HepG2 (cell line): ENCODE data around the gene FLAD1. TPM values are rescaled to one million over a fixed set of nuclear protein-coding genes. Genes with fewer than 3 reads are reported as not detected.

Experiments
- ATF4 ChIP-seq, 2 experiments: fragments of 450-650 bp in 1 of 2; sonication (generic) in 1 of 2; formaldehyde crosslinking; IDR thresholded peaks; 2 replicates each; pipeline versions ENCODE4 v1.5.0 to v1.8.0; 2020 to 2022; ENCODE audit warnings: mild to moderate bottlenecking in 1 of 2, missing genetic modification reagents in 1 of 2
- CBX1 ChIP-seq: IDR thresholded peaks from one replicate; pipeline ENCODE4 v1.6.1; 2016; ENCODE audit warnings: antibody characterized with exemption, low read depth
- CSRNP2 ChIP-seq: sonication (generic); formaldehyde crosslinking; conservative IDR thresholded peaks from 2 replicates; pipeline ENCODE4 v1.8.0; 2022; ENCODE audit warnings: low read depth, missing genetic modification reagents
- HDAC6 ChIP-seq: fragments of 200-600 bp; sonication (generic); IDR thresholded peaks from 2 replicates; pipeline ENCODE4 v1.7.0; 2017; ENCODE audit warnings: mild to moderate bottlenecking, antibody characterized with exemption, low read length, low read depth
- HNF4A ChIP-seq: sonication (generic); formaldehyde crosslinking; IDR thresholded peaks from 2 replicates; pipeline ENCODE4 v1.4.0; 2020; ENCODE audit warnings: missing genetic modification reagents
- IRF2 ChIP-seq: IDR thresholded peaks from 2 replicates; pipeline ENCODE4 v1.6.1; 2018; ENCODE audit warnings: missing genetic modification reagents, missing compliant biosample characterization
- IRX3 ChIP-seq: sonication (generic); formaldehyde crosslinking; IDR thresholded peaks from 2 replicates; pipeline ENCODE4 v1.8.1; 2023; ENCODE audit warnings: mild to moderate bottlenecking, low read depth, missing genetic modification reagents, borderline replicate concordance
- LCORL ChIP-seq, 2 experiments: fragments of 450-650 bp in 1 of 2; sonication (generic) in 1 of 2; formaldehyde crosslinking in 1 of 2; IDR thresholded peaks; 2 replicates each; pipeline versions ENCODE4 v1.5.0 to v1.6.1; 2017 to 2020; ENCODE audit warnings: antibody characterized with exemption in 1 of 2, missing genetic modification reagents in 1 of 2
- MBD4 ChIP-seq: IDR thresholded peaks from 2 replicates; pipeline ENCODE4 v1.6.1; 2012; ENCODE audit warnings: low read length, inconsistent platforms, borderline replicate concordance
- PHB2 ChIP-seq: fragments of 450-650 bp; IDR thresholded peaks from 2 replicates; pipeline ENCODE4 v1.6.1; 2018; ENCODE audit not compliant: partially characterized antibody
- PHF20 ChIP-seq: sonication (generic); formaldehyde crosslinking; IDR thresholded peaks from 2 replicates; pipeline ENCODE4 v1.5.0; 2020; ENCODE audit warnings: mild to moderate bottlenecking, missing genetic modification reagents
- REPIN1 ChIP-seq: sonication (generic); formaldehyde crosslinking; IDR thresholded peaks from 2 replicates; pipeline ENCODE4 v1.8.0; 2022; ENCODE audit warnings: missing genetic modification reagents, low read depth, mild to moderate bottlenecking, borderline replicate concordance
- SNAPC4 ChIP-seq: sonication (generic); formaldehyde crosslinking; IDR thresholded peaks from 2 replicates; pipeline ENCODE4 v1.4.0; 2020; ENCODE audit warnings: mild to moderate bottlenecking, missing genetic modification reagents
- SP4 ChIP-seq: sonication (generic); formaldehyde crosslinking; IDR thresholded peaks from 2 replicates; pipeline ENCODE4 v1.8.1; 2023; ENCODE audit warnings: mild to moderate bottlenecking, missing genetic modification reagents
- ZFP82 ChIP-seq: sonication (generic); formaldehyde crosslinking; IDR thresholded peaks from 2 replicates; pipeline ENCODE4 v1.5.1; 2020; ENCODE audit warnings: mild to moderate bottlenecking, missing genetic modification reagents, borderline replicate concordance
- ZNF329 ChIP-seq: sonication (generic); formaldehyde crosslinking; IDR thresholded peaks from 2 replicates; pipeline ENCODE4 v1.9.0; 2021; ENCODE audit warnings: low read depth, mild to moderate bottlenecking, missing genetic modification reagents
- ZNF451 ChIP-seq: sonication (generic); formaldehyde crosslinking; IDR thresholded peaks from 2 replicates; pipeline ENCODE4 v1.5.0; 2020; ENCODE audit warnings: mild to moderate bottlenecking, missing genetic modification reagents
- ZNF652 ChIP-seq: IDR thresholded peaks from 2 replicates; pipeline ENCODE4 v1.6.1; 2016; ENCODE audit warnings: low read depth, borderline replicate concordance
- ZNF703 ChIP-seq: sonication (generic); formaldehyde crosslinking; IDR thresholded peaks from 2 replicates; pipeline ENCODE4 v1.5.1; 2020; ENCODE audit warnings: missing genetic modification reagents, mild to moderate bottlenecking, moderate library complexity, borderline replicate concordance
- ZNF75D ChIP-seq: sonication (generic); formaldehyde crosslinking; IDR thresholded peaks from 2 replicates; pipeline ENCODE4 v1.8.1; 2023; ENCODE audit warnings: missing genetic modification reagents, mild to moderate bottlenecking, borderline replicate concordance
- ZNF883 ChIP-seq: sonication (generic); formaldehyde crosslinking; IDR thresholded peaks from 2 replicates; pipeline ENCODE4 v1.5.1; 2020; ENCODE audit warnings: mild to moderate bottlenecking, missing genetic modification reagents; ENCODE audit errors: not compliant biosample characterization
- ZNF891 ChIP-seq: sonication (generic); formaldehyde crosslinking; IDR thresholded peaks from 2 replicates; pipeline ENCODE4 v1.5.0; 2020; ENCODE audit warnings: mild to moderate bottlenecking, missing genetic modification reagents
- polyA plus RNA-seq, 8 experiments: library from polyadenylated mRNA; depleted of rRNA in 3 of 8; stranded (reverse) in 7 of 8; unstranded in 1 of 8; fragments of >200 nt; fragmentation: Illumina TruSeq in 4 of 8; extraction: Trizol in 4 of 8; gene quantifications; 2 replicates each; pipeline versions ENCODE4 v1.2.1 to v1.2.3, GENCODE V29; 2011 to 2016; ENCODE audit warnings: low read depth in 4 of 8, missing spikeins in 1 of 8, mixed read lengths in 1 of 8; ENCODE audit not compliant: insufficient read depth in 1 of 8
- total RNA-seq, 5 experiments: library from RNA; depleted of rRNA; stranded (reverse); fragments of >200 nt; fragmentation: Illumina TruSeq; extraction: Trizol; gene quantifications; 2 replicates each; pipeline ENCODE4 v1.2.3, GENCODE V29; 2016; ENCODE audit warnings: low read depth in 1 of 5

Gene FLAD1
- total and polyA plus RNA-seq, 2 of the 13 experiments (the other 11 are each of a cell fraction or from before 2014, with no cell fraction given) = 25.9 to 32.8 TPM

- TF ChIP-seq ZNF891 (peak; percentile 15; the same call in 1 of the 2 replicates), ZNF883 (CRISPR knock-in tag) (no peak), IRF2 (CRISPR knock-in tag) (peak; percentile 94), PHF20 (peak; percentile 71), MBD4 (no peak), ZNF652 (CRISPR knock-in tag) (peak; percentile 56; the same call in 1 of the 2 replicates), CSRNP2 (CRISPR knock-in tag) (no peak), PHB2 (no peak), ZNF75D (CRISPR knock-in tag) (no peak), HNF4A (CRISPR knock-in tag) (peak; percentile 37; the same call in 1 of the 2 replicates), IRX3 (CRISPR knock-in tag) (no peak), HDAC6 (no peak), SNAPC4 (CRISPR knock-in tag) (peak; percentile 53; the same call in 1 of the 2 replicates), ATF4 (CRISPR knock-in tag; IDR thresholded peaks at IDR 0.05) (peak in 1 of 2 experiments; percentile 72; a peak in 2 of 4 replicates), CBX1 (peak; percentile 89), ZNF329 (CRISPR knock-in tag) (no peak), ZNF703 (CRISPR knock-in tag) (no peak; the same call in 1 of the 2 replicates), SP4 (CRISPR knock-in tag) (peak; percentile 63; the same call in 1 of the 2 replicates), REPIN1 (CRISPR knock-in tag) (peak; percentile 91), ZNF451 (peak; percentile 92), ZFP82 (CRISPR knock-in tag) (no peak), LCORL (IDR thresholded peaks at IDR 0.05) (no peak), LCORL (CRISPR knock-in tag; IDR thresholded peaks at IDR 0.05) (peak; percentile 93)
Observed at GRCh38 chr1:155017041-155017945, 34.1 kb downstream of the FLAD1 start (continued).
